Urinary bladder (tissue), 4 donors: Measurements from ENCODE around the gene TMEM132C. TPM values are rescaled to one million over a fixed set of nuclear protein-coding genes. Genes with fewer than 3 reads are reported as not detected.

Experiments used
- DNase-seq: peaks from one replicate; pipeline ENCODE4 v3.0.0-alpha.2; 2015; ENCODE audit errors: extremely low spot score
- H3K27ac ChIP-seq: one replicate; pipeline ENCODE4 v1.5.1; 2013; ENCODE audit warnings: low read depth, mild to moderate bottlenecking, moderate library complexity
- H3K36me3 ChIP-seq: one replicate; pipeline ENCODE4 v1.6.1; 2013; ENCODE audit warnings: mild to moderate bottlenecking, moderate library complexity; ENCODE audit not compliant: insufficient read depth
- H3K4me1 ChIP-seq: one replicate; pipeline ENCODE4 v1.6.1; 2013; ENCODE audit warnings: mild to moderate bottlenecking, moderate library complexity; ENCODE audit not compliant: insufficient read depth
- H3K4me3 ChIP-seq: one replicate; pipeline ENCODE4 v1.5.1; 2013; ENCODE audit warnings: low read depth, low read length
- WGBS: extraction: QIAGEN DNeasy Blood & Tissue Kit; methylation state at CpG from one replicate; pipeline ENCODE4 v1.1.7; 2013; 5-methylcytosine and 5-hydroxymethylcytosine counted together
- polyA plus RNA-seq: library from polyadenylated mRNA; stranded (reverse); fragments of 200-250 nt; gene quantifications from one replicate; pipeline ENCODE4 v1.2.3, GENCODE V29; 2013
- total RNA-seq: library from RNA; depleted of rRNA; stranded (reverse); fragments of >200 nt; gene quantifications from one replicate; pipeline ENCODE4 v1.2.3, GENCODE V29; 2014
- donor health status: healthy with polysubstance abuse.
- donor health status: healthy.

The TMEM132C gene
- total and polyA plus RNA-seq, 2 donors, result 11.1 to 20.9 TPM

DNA sequence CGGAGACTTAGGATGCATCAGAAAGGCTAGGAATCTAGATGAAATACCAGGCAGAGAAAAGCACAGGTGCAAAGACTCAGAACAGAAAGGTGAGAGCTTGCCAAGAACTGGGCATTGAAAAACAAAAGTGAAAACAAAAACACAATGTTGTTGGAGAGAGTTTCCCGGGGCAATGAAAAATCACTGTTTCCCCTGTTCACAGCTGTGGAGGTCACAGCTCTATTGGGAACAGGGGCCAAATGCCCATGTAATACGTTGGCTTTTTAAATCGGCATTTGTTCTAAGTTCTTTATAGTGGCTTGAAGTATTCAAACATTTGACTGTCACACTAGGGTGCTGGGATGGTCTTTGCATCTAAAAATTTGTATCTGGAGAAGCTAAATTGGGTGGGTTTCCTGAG is 448.5 kb downstream of the TMEM132C start:
- no peak for DNase-seq
- no peak overlapping the region for H3K4me3 ChIP-seq
- H3K36me3 ChIP-seq, result no peaks in the 10 kb centered on the region
- WGBS, result 61% methylated on average over 4 of the region's 4 CpGs
- H3K27ac ChIP-seq, result no peak overlapping the region
- H3K4me1 ChIP-seq, result no peaks in the 10 kb centered on the region

DNA sequence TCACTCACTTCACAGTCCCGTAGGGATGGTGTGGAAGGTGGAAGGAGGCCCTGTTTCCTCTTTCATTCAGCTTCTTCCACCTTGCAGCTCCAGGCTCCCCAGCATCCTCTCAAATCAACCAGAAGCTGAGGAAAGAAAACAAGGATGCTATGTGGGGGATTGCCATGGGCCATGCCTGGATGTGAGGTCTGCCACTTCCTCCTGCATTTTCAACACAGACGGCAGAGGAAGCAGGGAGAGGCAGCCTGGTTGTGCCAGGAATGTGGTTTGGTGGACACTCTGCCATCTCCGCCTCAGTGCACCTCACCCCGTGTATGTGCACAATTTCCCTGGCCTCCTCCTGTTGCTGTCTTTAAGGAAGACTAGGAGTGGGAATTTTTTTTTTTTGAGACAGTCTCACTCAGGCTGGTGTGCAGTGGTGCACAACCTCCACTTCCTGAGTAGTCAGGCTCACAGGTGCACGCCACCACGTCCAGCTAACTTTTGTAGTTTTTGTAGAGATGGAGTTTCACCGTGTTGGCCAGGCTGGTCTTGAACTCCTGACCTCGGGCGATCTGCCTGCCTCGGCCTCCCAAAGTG is 457.6 kb downstream of the TMEM132C start:
- no peak for DNase-seq
- H3K36me3 ChIP-seq, result no peaks in the 10 kb centered on the region
- WGBS, result 82% methylated on average over 10 of the region's 10 CpGs
- H3K27ac ChIP-seq, result no peak overlapping the region
- no peak overlapping the region for H3K4me3 ChIP-seq
- no peaks in the 10 kb centered on the region for H3K4me1 ChIP-seq

DNA sequence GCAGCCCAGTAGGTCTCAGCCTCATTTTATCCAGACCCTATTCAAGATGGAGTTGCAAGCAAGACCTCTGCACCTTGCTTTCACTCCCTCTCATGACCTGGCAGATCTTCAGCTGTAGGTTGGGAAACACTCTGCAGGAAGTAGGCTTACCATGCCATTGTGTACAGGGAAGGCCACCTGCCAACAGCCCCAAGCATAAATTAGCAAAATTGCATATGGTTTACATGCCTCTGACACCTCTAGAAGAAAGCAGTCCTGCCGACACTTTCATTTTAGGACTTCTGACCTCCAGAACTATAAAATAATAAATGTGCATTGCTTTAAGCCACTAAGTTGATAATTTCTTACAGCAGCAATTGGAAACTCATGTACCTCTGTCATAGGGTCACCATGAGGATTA is 459.9 kb downstream of the TMEM132C start:
- Histone ChIP-seq H3K36me3 (no peaks in the 10 kb centered on the region), H3K27ac (no peak overlapping the region), H3K4me3 (no peak overlapping the region), H3K4me1 (no peaks in the 10 kb centered on the region)
- DNase-seq, result no peak
- 68% methylated on average over 1 of the region's 1 CpG for WGBS

DNA sequence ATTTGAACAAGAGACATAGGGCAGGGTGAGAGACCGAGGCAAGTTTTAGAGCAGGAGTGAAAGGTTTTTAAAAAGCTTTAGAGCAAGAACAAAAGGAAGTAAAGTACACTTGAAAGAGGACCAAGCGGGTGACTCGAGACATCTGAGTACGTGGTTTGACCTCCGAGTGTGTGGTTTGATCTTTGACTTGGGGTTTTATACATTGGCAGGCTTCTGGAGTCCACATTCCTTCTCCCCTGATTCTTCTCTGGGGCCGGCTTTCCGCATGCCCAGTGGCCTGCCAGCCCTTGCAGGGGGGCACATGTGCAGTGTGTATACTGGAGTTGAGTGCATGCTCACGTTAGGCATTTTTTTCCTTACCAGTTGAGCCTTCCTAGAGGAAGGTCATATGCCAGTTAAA is 460.5 kb downstream of the TMEM132C start:
- H3K4me1 ChIP-seq, result no peaks in the 10 kb centered on the region
- no peak for DNase-seq
- no peaks in the 10 kb centered on the region for H3K36me3 ChIP-seq
- H3K4me3 ChIP-seq, result no peak overlapping the region
- no peak overlapping the region for H3K27ac ChIP-seq
- 72% methylated on average over 8 of the region's 8 CpGs for WGBS

- Histone ChIP-seq H3K36me3 (no peaks in the 10 kb centered on the region), H3K4me1 (no peaks in the 10 kb centered on the region), H3K27ac (no peak overlapping the region), H3K4me3 (no peak overlapping the region)
- WGBS, result 79% methylated on average over 4 of the region's 4 CpGs
- no peak for DNase-seq
These were observed 461.0 kb downstream of the TMEM132C start for GRCh38 chr12:128727999-128728398.

DNA sequence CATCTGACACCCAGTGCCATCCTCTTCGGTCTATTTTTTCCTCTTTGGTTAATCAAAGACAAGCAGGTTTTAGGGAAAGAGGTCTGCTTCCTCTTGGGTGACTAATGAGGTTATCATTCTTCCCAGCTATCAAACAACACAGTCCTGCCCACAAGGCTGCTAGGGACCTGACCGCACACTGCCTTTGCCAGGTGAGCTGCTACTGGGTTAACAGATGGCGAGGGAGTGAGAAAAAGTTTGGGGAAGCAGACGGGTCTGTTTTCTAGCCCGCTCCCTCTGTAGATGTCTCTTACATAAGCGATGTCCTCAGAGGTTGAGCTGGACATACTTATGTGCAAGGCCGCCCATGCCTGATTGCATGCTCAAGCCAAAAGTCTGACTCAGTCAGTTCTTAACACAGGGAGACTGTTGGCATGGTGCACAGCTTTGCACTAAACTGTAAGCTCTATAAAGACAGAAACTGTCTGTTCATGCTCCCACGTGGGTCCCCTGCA is 462.7 kb downstream of the TMEM132C start:
- no peak overlapping the region for H3K27ac ChIP-seq

DNA sequence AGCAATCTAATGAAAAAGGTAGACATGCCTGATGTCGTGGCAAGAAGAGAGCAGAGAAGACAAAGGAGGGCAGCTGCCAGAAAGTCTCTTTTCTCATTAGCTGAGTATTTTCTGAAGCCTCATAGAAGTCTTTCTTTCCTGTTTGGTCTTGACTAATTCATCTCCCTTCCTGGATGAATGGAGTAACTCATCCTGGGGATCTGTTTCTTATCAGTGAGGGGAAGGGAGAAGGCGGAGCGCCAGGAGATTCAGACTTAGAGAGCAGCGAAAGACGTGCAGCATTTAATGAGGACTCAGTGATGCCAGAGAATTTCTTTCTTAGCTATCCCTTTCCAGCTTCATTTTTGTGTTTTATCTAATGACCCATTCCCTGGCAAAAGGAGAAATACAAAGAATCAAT is 467.4 kb downstream of the TMEM132C start:
- WGBS, result 14% methylated on average over 5 of the region's 5 CpGs
- Histone ChIP-seq H3K4me1 (no peaks in the 10 kb centered on the region), H3K27ac (no peak overlapping the region), H3K36me3 (no peaks in the 10 kb centered on the region), H3K4me3 (no peak overlapping the region)
- no peak for DNase-seq

More for the DNA sequence above, 462.7 kb downstream of the TMEM132C start:
- Histone ChIP-seq H3K4me3 (no peak overlapping the region), H3K4me1 (no peaks in the 10 kb centered on the region), H3K36me3 (no peaks in the 10 kb centered on the region)
- no peak for DNase-seq
- 64% methylated on average over 8 of the region's 8 CpGs for WGBS

DNA sequence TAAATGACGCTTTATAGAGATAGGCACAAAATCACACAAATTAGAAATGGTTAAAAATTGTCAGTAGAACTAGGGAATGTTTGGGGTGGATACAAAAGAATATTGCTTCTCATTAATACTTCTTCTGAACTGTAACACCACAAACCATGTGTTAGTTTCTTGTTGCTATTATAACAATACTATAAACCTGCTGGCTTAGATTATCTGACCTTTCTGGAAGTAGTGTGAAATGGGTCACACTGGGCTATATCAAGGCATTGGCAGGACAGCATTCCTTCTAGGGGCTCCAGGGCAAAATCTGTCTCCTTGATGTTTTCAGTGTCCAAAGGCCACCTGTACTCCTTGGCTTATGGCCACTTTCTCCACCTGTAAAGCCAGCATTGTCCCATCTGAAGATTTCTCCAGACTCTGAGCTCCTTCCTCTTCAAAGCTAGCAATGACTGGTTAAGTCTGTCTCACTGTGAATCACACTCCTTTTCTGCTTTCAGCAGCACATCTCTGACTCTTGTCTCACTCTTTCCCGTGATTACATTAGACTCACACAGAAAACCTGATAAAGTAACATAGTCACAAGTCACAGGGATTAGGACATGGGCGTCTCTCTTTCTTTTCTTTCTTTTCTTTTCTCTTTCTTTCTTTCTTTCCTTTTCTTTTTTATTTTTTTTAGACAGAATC is 470.5 kb downstream of the TMEM132C start:
- WGBS, result 68% methylated on average over 3 of the region's 3 CpGs

GRCh38 chr12:128743916-128744315 is 476.9 kb downstream of the TMEM132C start:
- H3K4me1 ChIP-seq, result no peaks in the 10 kb centered on the region
- no peak overlapping the region for H3K4me3 ChIP-seq
- no peak for DNase-seq
- no peaks in the 10 kb centered on the region for H3K36me3 ChIP-seq
- H3K27ac ChIP-seq, result no peak overlapping the region
- WGBS, result 77% methylated on average over 7 of the region's 7 CpGs

More for the DNA sequence above, 470.5 kb downstream of the TMEM132C start:
- DNase-seq, result no peak
- Histone ChIP-seq H3K27ac (no peak overlapping the region), H3K36me3 (no peaks in the 10 kb centered on the region), H3K4me1 (no peaks in the 10 kb centered on the region), H3K4me3 (no peak overlapping the region)

DNA sequence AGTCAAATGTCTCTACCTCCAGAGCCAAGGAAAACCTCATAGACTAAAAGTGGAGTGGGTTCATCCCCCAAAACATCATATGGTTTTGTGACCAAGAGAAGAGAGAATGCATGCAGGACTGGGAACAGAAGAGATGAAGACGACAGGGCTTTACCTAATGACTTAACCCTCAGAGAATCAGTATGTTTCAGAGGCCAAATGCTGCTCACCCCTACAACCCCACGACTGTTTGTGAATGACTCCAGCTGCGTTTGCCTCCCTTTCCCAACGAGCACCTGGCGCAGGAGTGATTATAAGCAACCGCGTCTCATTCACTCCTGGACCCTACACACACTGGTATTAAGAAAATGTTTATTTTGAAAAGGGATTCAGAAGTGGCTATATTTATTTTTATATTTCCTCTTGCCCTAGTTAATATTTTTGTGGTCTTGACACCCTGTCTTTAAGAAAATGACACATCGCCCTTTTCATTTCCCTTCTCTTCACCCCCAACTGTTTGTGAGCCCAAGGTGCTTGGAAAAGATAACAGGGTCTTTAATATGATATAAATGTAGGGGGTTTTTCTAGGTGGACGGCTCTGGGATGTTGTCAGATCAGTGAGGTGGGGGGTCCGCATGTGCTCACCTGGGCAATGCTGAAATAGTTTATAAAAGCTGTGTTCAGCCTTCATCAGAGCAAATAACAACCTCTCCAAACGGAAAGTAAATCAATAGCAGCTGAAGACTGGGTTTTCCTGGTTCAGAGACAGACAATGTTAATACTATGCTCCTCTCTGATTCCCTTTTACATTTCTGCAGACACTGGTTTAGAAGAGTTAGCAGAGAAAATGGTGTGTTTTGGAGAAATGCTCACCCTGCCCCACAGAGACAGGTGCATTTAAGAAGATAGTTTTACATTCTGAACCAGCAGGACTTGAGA is 479.1 kb downstream of the TMEM132C start:
- Histone ChIP-seq H3K27ac (no peak overlapping the region), H3K4me3 (no peak overlapping the region), H3K4me1 (no peaks in the 10 kb centered on the region), H3K36me3 (no peaks in the 10 kb centered on the region)
- no peak for DNase-seq
- 66% methylated on average over 11 of the region's 11 CpGs for WGBS

DNA sequence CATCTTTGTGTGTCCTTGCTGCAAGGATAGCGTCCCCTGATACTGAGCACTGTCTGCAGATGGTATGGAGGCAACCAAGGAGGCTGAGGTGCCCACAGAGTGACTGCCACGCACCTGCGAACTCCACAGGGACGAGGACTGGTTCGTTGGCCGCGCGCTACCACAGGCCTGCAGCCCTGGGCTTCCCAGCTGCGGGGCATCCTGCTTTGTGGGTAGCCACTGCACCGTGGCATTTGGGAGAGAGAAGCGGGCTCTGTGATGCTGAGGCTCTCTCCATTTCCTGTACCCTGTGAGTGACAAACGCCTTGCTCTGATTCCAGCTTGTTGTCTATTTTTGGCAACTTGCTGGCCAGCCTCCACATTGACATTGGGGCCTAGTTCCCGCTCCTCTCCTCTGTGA is 480.5 kb downstream of the TMEM132C start:
- H3K27ac ChIP-seq, result no peak overlapping the region
- H3K4me1 ChIP-seq, result no peaks in the 10 kb centered on the region
- no peak for DNase-seq
- WGBS, result 78% methylated on average over 13 of the region's 13 CpGs
- no peaks in the 10 kb centered on the region for H3K36me3 ChIP-seq
- H3K4me3 ChIP-seq, result no peak overlapping the region

DNA sequence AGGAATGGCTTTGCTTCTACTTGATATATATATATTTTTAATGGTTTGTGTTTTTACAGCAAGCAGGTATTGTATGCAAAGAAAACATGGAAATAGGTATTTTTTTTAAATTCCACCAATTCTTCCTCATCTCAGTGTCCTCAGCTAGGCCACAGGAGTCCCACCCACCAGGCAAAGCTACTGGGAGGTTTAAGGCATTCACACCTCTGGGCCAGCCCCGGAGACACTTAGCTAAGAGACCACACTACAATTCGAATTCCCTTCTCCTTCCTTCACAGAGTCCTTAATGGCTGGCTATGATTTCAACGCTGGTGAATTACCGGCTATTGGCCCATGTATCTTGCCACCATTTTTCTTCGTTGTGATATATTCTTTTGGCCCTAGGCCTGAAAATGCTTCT is 485.4 kb downstream of the TMEM132C start:
- H3K27ac ChIP-seq, result no peak overlapping the region
- H3K4me3 ChIP-seq, result no peak overlapping the region
- no peaks in the 10 kb centered on the region for H3K36me3 ChIP-seq
- WGBS, result 82% methylated on average over 5 of the region's 5 CpGs
- DNase-seq, result no peak
- no peaks in the 10 kb centered on the region for H3K4me1 ChIP-seq

DNA sequence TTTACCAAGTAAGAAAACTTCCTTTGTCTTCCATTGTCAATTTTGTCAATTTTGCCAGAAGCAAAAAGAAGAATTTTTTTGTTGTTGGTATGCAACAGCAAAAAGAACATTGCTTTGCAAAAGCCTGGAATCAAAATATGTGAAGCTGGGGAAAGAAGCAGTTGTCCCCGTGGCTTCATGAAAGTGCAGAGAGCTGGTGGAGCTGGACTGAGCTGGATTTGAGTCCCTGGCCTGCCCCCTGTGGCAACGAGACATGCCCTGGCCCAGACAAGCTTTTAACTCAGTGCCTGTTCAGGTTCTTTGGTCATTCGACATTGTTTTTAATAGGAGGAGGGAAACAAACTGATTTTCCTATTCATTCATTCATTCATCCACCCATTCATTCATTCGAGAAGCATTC is 486.5 kb downstream of the TMEM132C start:
- H3K36me3 ChIP-seq, result no peaks in the 10 kb centered on the region
- H3K4me1 ChIP-seq, result no peaks in the 10 kb centered on the region
- no peak for DNase-seq
- H3K4me3 ChIP-seq, result no peak overlapping the region
- 53% methylated on average over 4 of the region's 4 CpGs for WGBS
- H3K27ac ChIP-seq, result no peak overlapping the region

DNA sequence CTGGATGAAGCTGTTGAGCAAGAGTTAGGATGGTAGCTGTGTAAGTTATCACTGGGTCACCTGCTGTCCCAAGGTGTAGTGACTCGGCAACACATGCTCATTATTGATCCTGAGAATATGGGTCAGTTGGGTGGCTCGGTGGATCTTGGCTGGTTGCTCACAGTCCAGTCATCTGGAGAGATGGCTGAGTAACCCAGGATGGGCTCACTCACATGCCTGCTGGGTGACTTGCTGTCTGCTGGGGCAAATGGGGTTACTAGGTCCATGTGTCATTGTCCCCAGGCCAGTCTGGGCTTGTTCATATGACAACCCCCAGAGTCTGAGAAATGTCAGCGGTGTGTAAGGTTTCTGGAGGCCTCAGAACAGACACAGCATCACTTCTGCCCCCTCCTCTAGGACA is 487.3 kb downstream of the TMEM132C start:
- 93% methylated on average over 3 of the region's 3 CpGs for WGBS
- no peak overlapping the region for H3K4me3 ChIP-seq
- H3K4me1 ChIP-seq, result no peaks in the 10 kb centered on the region
- no peaks in the 10 kb centered on the region for H3K36me3 ChIP-seq
- no peak for DNase-seq
- no peak overlapping the region for H3K27ac ChIP-seq
